GM19438 (cell line): ENCODE results near the gene DELE1.
"Not testable (repeated sequence)": the region's sequence is repeated elsewhere in the genome, so short reads cannot be mapped to it uniquely, and the experiment has no call there.

Experiments used
- ATAC-seq: cut with Tn5 transposase; IDR thresholded peaks from one replicate; pipeline ENCODE4 v1.9.1; 2021; ENCODE audit warnings: low read depth; ENCODE audit not compliant: unreplicated experiment

The DELE1 gene

DNA sequence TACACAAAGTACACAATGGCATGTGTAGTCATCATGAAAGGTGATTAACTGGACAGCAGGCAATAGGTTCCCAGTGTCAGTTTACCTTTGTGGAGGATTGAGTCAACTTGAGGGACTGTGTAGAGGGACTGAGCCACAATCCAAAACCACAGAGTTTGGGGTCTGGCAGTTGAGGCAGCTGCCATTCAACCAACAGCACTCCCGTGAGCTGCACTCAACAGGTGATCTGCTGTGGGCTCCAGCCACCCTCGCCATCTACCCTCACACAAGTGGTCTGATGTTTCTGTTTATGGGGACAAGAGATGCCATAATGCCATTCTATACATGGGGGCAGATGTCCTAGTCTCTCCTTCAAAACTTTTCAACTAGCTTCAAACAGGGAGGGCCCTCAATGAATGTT is 2.9 kb upstream of the DELE1 start:
- ATAC-seq = no peak

DNA sequence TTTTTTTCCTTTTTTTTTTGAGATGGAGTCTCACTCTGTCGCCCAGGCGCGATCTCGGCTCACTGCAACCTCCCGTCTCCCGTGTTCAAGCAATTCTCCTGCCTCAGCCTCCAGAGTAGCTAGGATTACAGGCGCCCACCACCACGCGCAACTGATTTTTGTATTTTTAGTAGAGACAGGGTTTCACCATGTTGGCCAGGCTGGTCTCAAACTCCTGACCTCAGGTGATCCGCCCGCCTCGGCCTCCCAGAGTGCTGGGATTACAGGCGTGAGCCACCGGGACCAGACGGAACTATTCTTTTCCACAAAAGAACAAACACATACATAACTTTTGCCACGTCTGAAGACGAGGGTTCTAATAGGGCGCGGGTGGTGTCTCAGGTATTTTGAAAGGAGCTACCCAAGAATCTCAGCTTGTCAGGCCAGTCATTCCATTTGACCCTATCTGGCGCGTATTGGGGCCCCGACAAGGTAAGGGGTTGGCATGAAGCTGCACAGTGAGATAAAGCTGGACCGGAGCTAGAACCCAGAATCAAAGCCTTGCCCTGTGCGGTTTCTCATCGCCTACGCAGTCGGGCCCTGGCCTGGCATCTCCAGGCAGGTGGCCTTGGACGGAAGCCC is 734 bp upstream of the DELE1 start:
- ATAC-seq = not testable (repeated sequence)

DNA sequence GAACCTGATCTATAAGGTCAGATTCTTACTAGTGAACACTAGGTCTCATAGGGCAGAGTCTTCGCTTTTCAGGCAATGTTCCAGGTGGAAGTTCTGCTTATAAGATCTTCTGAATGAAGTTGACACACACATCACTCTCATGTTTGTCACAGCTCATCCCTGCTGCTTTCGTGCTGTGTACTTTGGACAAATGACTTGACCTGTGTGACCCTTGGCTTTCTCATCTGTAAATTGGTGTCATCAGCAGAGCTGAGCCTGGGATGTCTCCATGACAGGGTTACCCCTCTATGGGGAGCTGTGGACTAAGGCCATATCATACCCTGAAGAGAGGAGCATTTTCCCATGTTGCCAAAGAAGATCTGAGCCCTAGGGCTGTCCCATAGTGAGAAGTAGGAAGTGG is 2.8 kb downstream of the DELE1 start:
- ATAC-seq = no peak

DNA sequence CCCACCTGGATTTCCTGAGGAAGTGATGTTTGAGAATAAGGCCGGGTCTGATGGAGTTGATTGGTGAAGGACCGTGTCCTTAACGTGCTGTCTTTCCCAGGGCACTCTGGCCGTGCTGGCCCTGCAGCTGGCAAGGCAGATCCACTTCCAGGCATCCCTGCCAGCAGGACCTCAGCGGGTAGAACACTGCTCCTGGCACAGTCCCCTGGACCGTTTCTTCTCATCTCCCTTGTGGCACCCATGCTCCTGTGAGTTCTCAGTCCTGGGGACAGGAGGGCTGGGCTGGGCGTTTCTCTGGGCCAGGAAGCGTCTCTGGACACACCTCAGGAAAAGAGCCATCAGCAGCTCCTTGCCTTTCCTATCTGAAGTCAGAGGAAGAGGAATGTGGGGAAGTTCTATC is 4.4 kb downstream of the DELE1 start:
- no peak for ATAC-seq

DNA sequence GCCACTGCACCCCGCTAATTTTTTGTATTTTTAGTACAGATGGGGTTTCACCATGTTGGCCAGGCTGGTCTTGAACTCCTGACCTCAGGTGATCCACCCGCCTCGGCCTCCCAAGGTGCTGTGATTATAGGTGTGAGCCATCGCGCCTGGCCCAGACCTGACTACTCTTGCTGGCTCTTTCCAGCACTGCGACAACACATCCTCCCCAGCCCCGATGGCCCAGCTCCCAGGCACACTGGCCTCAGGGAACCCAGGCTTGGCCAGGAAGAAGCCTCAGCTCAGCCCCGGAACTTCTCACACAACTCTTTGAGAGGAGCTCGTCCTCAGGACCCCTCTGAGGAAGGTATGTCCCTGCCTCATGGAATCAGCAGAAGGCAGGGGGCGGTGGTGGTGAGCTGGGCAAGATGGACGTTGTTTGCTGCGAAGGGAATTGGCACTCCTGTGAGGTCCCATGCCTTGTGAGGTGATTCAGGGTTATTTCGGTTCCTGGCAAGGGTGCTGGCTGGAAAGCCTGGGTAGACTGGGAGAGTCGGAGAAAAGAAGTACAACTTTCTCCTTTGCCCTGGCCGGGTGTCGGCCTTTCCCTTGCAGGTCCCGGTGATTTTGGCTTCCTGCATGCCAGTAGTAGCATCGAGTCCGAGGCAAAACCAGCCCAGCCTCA is 5.9 kb downstream of the DELE1 start:
- ATAC-seq = no peak

DNA sequence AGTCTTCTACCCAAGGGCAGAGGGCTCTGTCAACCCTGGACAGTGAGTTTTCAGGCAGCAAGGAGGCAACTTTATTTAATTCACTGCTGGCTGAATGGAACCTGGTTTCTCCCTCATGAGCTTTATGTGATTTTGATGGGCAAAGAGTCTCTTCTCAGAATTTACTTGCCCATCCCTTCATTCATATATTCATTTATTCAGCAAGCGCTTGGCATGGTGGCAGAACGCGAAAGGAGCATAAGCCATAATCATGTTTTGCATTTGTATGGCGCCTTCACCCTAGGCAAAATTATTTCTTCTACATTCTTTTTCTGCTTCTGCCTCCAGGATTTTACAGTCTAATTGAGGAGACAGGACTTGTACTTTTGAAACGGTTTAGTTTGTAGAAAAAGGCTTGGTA is 8.0 kb downstream of the DELE1 start:
- ATAC-seq = no peak

DNA sequence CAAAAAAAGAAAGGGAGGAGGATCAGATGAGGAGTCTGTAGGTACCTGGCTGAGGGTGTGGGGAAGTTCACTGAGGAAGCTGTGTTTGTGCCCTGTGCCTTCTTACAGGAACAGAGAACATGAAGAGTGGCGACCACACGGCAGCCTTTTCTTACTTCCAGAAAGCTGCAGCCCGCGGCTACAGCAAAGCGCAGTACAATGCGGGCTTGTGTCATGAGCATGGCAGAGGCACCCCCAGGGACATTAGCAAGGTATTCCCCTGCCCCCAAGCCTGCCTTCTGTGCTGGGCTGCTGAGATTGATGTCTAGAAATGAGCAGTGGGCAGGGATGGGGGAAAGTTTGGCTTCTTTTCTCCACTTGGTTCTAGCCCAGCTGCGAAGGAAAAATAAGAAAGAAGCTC is 9.5 kb downstream of the DELE1 start:
- ATAC-seq = no peak

DNA sequence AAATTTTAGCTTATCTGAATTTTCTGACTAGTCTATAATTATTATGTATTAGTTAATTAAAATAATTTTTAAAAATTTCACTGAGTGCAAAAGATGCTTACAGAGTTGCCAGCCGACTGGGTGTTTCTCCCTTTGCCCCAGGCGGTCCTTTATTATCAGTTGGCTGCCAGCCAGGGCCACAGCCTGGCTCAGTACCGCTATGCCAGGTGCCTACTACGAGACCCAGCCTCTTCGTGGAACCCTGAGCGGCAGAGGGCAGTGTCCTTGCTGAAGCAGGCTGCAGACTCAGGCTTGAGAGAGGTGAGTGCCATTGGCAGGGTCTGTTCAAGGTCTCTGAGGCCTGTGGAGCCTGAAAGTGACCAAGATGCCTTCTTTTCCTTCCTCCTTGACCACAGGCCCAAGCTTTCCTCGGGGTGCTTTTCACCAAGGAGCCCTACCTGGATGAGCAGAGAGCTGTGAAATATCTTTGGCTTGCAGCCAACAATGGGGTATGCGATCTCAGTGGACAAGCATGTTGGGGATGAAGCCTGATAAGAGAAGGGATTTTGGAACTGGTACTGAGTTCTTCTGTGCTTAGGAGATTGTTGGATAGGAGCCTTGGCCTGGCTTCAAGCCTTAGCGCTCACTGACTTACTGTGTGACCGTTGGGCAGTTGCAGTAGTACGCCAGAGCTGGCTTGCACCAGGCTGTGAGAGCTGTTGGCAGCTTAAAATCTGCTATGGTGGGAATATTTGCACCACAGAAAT is 10.6 kb downstream of the DELE1 start:
- no peak for ATAC-seq

DNA sequence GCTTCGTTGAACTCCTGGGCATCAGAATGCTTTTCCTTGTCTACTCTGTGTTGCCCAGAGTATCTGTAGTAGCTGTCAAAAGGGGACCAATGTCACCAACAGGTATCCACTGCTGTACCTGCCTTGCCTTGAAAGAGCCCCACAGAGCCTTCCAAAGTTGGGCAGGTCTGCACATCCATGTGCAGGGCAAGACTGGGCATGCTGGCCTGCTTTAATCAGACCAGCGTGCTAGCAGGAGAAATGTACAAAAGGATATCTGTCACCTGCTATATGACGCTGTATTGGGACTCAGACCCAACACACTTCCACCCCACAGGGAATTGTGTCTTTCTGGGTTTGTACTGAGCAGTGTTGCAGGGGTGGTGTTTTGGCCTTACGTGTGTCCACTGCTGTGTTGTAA is 11.9 kb downstream of the DELE1 start:
- no peak for ATAC-seq

DNA sequence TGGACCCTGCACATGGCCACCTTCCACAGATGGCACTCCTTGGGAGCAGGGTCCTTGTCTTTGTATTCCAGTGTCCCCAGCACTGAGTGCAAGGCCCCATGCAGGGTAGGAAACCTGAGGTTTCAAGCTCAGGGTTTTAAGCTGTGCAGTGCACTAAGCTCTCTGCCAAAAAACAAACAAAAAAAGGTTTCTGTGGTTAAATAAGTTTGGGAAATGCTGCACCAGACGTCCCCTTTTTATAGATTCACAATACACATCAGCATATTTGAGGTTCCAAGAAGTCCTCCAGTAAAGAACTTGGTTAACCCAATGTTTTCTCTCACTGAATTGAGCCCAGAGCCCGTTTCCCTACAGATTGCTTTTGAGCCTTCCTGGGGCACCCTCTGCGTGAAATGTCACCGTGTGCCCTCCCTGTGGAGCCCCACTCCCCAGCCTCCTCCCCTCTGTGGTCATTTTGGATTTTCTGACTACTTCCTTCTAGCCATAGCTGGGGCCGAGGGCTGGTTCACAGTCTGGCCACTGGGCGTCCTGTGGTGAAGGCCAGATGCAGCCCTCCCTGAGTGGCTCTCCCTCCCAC is 17.1 kb downstream of the DELE1 start:
- ATAC-seq = no peak

DNA sequence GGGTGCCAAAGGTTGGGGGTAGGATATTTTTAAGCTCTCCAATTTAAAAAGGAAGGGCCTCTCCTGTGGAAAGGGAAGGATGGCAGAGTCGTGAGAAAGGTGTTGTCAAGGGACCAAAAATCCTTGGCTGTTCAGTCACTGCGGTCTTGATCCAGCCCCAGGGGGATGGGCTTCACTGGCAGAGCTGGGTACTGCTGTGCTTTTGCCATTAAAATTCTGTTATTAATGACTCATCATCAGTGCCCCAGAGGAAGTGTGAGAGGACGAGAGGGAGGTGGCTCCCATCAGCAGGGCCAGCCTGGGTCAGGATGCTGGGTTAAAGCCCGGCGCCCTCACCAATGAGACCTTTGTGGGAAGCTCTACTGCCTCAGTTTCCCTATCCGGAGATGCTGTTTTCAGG is 17.6 kb downstream of the DELE1 start:
- ATAC-seq = no peak

DNA sequence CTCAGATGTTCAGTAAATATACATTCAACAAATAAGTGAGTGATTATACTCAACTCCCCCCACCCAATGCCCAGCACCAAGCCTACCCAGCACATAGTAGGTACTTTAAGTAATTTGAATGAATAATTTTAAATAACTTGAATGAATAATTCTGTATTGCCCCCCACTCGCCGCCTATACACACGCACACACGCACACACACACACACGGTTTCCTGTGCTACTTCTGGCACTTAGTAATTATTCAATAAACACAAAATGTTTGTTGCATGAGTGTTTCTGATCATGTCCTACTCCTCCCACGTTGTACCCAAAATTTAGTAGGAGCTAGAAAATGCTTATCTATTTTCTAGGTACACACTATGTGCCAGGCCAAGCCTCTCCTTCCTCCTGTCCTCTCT is 18.1 kb downstream of the DELE1 start:
- no peak for ATAC-seq

DNA sequence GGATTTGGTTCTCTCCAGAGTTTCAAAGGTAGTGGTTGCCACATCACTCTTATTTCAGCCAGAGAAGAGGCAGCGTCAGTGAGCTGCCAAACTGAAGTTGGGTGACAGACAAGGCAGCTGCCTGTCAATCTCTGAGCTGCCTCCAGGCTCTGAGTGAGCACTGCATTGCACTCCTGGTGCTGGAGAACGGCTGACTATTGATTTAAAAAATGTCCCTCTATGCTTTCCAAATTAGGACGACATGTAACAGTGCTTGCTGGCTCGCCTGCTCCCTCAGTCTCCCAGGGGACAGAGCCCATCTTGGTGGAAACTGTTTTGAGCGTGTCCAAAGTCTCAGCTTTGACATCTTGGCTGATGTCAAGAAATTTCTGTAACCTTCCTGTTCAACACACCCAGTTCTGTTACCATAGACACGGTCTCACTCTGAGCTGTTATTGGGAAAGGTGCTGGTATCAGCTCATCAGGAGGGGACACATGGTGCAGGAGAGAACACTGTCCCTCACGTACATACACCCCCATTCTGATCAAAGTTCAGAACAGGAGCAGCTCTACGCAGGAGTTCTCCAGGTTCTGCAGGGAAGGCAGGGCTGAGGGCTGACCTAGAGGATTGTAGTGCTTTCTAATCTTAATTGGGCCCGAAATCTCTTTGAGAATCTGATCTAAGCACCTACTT is 18.6 kb downstream of the DELE1 start:
- no peak for ATAC-seq

DNA sequence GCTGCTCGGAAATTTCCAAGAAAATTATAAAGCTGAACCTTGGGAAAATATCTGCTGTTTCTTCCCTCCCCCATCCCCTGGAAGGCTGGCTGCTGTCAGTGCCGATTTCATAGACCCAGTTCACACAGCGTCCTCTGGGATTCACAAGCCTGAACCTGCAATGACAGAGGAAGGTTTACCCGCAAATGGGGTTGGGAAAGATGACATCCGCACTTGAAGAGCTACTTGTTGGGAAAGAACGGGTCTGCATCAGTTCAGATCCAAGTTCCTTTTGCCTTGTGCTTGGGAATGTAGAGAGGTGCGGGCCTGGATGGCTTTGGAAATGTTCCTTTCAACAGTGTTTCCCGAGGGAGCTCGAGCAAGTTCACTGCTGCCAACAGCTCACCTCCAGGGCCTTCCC is 20.4 kb downstream of the DELE1 start:
- ATAC-seq = no peak

DNA sequence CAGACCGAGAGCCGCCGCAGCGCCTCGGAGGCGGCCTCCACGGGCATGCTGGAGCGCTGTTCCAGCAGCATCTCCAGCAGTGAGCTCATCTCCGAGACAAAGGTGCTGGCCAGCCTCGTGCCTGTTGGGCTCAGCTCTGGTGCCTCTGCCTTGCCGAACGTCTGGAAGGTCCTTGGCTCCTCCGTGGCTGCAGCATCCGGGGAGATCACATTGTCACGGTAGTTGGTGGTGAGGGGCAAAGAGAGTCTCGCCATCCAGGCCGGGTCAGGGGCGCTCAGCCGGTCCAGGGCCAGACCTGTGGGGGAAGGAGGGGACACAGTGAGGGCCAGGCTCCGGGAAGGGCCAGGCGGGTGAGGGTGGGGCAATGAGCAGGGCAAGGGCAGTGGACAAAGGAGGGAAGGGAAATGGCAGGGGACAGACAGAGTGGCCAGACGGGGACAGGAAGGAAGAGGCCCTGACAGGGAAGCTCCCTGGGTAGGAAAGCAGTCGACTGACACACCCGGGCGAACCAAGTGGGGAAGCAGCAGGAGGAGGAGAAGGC is 21.9 kb downstream of the DELE1 start:
- ATAC-seq = no peak

DNA sequence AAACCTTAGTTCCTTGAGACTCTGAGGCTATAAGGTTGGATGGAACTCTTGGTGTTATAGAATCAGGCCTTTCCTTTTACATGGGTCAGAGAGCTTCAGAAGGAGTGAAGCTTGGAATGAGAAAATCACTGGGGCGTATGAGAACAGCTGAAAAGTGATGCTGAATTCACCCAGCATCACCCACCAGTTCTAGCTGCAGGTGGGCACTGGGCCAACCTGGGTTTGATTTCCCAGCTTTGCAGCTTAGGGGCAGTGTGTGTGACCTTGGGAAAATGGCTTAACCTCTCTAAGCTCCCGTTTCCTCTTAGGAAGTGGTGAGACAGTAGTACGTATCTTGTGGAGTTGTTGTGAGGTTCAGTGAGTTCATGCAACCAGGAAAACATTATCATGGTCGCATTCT is 23.6 kb downstream of the DELE1 start:
- no peak for ATAC-seq

DNA sequence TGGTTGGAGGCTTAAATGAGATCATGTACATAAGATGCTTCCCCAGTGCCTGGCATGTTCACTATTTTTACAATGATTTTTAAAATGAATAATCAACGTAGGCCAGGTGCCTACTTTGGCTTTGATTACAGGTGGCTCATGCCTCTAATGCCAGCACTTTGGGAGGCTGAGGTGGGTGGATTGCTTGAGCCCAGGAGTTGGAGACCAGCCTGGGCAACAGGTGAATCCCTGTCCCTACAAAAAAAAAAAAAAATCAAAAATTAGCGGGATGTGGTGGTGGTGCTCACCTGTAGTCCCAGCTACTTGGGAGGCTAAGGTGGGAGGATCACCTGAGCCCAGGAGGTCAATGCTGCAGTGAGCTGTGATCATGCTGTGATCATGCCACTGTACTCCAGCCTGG is 25.1 kb downstream of the DELE1 start:
- ATAC-seq = no peak

DNA sequence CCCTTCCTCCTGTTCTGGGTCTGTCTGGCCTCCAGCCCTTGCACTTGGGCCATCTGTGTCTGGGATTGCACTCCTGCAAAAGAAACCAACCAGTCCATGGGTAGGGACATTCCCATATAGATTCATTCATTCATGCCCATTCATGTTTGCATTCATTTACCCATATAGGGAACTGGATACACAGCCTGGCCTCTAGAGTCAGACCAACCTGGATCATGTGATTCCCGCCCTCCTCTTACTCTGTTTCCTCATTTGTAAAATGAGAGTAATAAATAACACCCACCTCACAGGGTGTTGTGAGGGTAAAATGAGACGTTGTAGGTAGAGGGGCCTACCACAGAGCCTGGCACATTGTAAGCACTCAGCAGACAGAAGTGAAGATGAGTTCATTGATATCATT is 25.8 kb downstream of the DELE1 start:
- no peak for ATAC-seq

DNA sequence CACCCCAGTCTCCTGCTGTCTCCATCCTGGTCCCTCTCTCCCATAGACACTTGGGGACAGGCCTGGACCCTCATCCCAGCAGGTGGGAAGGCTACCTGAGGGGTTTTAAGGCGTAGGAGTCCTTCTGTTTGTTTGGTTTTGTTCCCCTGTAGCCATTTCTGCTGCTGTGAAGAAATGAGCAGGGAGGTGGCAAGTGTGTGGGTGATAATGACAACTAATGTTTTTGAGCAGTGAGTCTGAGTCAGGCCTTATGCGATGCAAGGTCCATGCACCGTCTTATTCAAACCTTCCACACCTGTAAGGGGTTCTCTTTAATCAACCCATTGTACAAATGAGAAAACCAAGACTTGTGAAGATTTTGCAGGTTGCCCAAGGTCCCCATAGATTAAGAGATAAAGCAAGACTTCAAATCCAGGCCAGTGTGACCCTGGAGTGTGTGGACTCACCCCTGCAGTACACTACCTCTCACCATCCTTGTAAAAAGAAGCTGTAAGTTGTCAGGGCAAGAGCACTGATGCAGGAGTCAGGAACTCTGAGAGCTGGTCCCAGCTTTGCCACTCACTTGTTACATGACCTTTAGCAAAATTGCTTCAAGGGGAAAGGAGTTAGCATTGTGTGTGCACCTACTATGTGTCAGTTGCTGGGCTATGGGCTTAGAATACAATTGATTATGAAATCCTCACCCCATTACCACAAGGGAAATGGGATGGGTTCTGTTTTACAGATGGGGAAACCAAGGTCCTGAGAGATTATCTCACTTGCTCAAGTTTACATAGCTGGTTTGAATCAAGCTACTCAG is 26.7 kb downstream of the DELE1 start:
- ATAC-seq = no peak

DNA sequence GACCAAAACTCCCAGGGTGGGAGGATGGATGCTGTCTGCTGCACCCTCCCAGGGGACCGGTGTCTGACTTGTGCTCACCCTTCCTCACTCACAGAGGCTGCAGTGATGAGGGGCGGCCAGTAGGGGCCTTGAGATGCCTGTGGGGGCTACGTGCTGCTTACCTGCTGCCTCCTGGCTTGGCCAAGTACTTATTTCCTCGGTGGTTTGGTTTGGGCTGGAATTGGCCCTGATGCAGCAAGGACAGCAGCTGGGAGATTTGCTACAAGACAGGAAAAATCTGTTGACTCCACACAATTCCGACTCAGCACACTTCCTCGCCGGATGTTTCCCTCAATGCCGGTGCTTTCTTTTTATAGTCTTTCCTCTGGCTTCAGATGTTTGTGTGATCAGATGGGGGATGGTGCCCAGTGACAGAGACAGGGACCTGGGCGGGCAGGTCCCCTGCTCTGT is 27.7 kb downstream of the DELE1 start:
- peak; percentile 78 for ATAC-seq
